Stomach (tissue), 4 donors: ENCODE data around the gene TELO2.

Experiments used
- CTCF ChIP-seq, 7 experiments: fragments of 450-650 bp in 4 of 7; fragments of 200-600 bp in 3 of 7; sonication (generic) in 3 of 7; IDR thresholded peaks; one replicate each; pipeline ENCODE4 v1.5.1; 2016 to 2019; ENCODE audit warnings: antibody characterized with exemption in 7 of 7, control low read depth in 2 of 7, mild to moderate bottlenecking in 1 of 7
- EP300 ChIP-seq: sonication (generic); formaldehyde crosslinking; IDR thresholded peaks from one replicate; pipeline ENCODE4 v1.6.1; 2017; ENCODE audit warnings: antibody characterized with exemption
- POLR2AphosphoS5 ChIP-seq, 3 donors: sonication (generic); formaldehyde crosslinking; IDR thresholded peaks; one replicate each; pipeline ENCODE4 v1.6.1; 2016; ENCODE audit warnings: antibody characterized with exemption in 3 of 3

GRCh38 chr16:1512774-1513173 is 19.6 kb downstream of the TELO2 start:
- TF ChIP-seq CTCF (IDR thresholded peaks at IDR 0.05) (no peak), POLR2AphosphoS5 (IDR thresholded peaks at IDR 0.05) (no peak), EP300 (no peak)
